C4-2B (cell line): ENCODE results near the gene JAKMIP1.

ENCODE experiments used
- H3K27ac ChIP-seq: fragments of 450-650 bp; 2 replicates; pipeline ENCODE4 v1.5.1; 2017
- CTCF ChIP-seq: fragments of 450-650 bp; conservative IDR thresholded peaks from 2 replicates; pipeline ENCODE4 v1.5.1; 2017; ENCODE audit warnings: mild to moderate bottlenecking
- ZFX ChIP-seq: fragments of 450-650 bp; IDR thresholded peaks from 2 replicates; pipeline ENCODE4 v1.6.1; 2017

JAKMIP1 gene

DNA sequence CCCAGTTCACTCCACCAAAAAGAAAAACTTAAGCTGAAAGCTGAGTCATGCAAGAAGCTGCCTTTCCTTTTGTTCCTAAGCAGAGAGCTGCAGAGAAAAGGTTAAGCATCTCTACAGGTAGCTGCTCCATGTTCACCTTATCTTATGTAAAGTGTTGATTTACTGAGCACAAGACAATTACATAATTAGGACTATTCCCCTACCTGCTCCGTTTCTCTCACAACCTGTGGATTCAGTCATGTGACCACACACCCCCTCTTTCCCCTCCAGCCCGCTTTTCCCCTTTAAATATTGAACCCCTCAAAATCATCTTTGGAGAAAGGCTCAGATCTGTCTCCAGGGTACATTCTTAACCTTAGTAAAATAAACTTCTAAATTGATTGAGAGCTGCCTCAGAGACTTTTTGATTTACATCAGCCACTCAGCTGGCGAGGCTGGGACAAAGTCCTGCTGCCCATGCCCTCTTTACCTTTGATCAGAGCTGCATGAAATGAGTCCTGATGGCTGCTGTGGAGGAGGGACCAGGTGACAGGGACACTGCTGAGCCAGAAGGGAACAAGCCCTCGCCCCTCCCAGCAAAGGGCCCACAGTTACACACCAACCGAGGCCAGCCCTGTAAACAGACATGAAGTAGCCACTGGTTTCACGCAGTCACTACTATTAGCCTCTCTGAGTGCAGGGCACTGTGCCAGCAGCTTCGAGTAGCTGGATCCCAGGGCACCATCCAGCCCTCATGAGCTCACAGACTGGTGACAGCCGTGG, 128.2 kb downstream of the JAKMIP1 start:
- TF ChIP-seq CTCF, result no peak
- TF ChIP-seq ZFX, result no peak
- H3K27ac ChIP-seq, result no peak overlapping the region

GRCh38 chr4:6071191-6071958, 129.0 kb downstream of the JAKMIP1 start:
- no peak overlapping the region for H3K27ac ChIP-seq
- TF ChIP-seq CTCF (no peak), ZFX (no peak)

- no peak for TF ChIP-seq ZFX
- TF ChIP-seq CTCF, result no peak
- no peak overlapping the region for H3K27ac ChIP-seq
Observed at GRCh38 chr4:6069845-6070709, 130.3 kb downstream of the JAKMIP1 start.

DNA sequence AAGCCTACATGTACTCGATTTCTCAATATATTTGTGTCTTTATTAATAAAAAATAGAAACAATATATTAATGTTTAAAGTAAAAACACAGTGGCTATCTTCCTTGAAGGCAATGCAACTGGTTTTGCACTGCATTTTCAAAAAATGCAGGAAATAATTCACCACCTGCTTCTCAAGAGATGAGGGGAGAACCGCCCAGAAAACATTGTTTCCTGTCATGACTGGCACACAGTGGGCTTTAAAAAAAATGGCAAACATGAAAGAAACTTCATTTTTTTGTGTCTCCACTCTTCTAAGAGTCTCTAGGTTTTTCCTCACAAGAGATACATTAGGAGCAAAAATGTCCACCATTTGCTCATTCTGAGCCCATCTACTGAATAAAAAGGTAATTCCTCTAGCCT, 131.4 kb downstream of the JAKMIP1 start:
- no peak for TF ChIP-seq CTCF
- no peak for TF ChIP-seq ZFX

GRCh38 chr4:6065934-6066590, 134.3 kb downstream of the JAKMIP1 start:
- no peak overlapping the region for H3K27ac ChIP-seq
- TF ChIP-seq ZFX, result no peak
- no peak for TF ChIP-seq CTCF

More for the DNA sequence above, 131.4 kb downstream of the JAKMIP1 start:
- no peak overlapping the region for H3K27ac ChIP-seq

- H3K27ac ChIP-seq, result no peak overlapping the region
- TF ChIP-seq ZFX, result no peak
- TF ChIP-seq CTCF, result no peak
Observed at GRCh38 chr4:6065166-6065565, 135.2 kb downstream of the JAKMIP1 start.
